PFSK-1 (cell line): ENCODE results near the gene MIDN.

Experiments
- POLR2AphosphoS5 ChIP-seq: IDR thresholded peaks from 2 replicates; pipeline ENCODE4 v1.6.1; 2012; ENCODE audit warnings: low read depth, mild to moderate bottlenecking, control low read depth, low read length, moderate library complexity
- SIN3A ChIP-seq: IDR thresholded peaks from 2 replicates; pipeline ENCODE4 v1.6.1; 2012; ENCODE audit warnings: mild to moderate bottlenecking, low read length, moderate library complexity, borderline replicate concordance; ENCODE audit not compliant: insufficient read depth

- TF ChIP-seq POLR2AphosphoS5, result no peak
- TF ChIP-seq SIN3A, result no peak
Observed at GRCh38 chr19:1248786-1249297, 459 bp downstream of the MIDN start.
